Measurements from ENCODE around the gene KRTAP5-2. TPM values are rescaled to one million over a fixed set of nuclear protein-coding genes. Genes with fewer than 3 reads are reported as not detected.

The KRTAP5-2 gene
- total RNA-seq (2021; fragmentation: NEBNext Ultra II Directional; extraction: Animal tissue kit (Norgen Biotek cat#: 25700)): not detected in 2 replicates
- polyA plus RNA-seq (2011; rRNA removed): not detected in 2 replicates
- polyA plus RNA-seq (2011; cell fraction: cytosol; rRNA removed): not detected
- polyA plus RNA-seq (2011; cell fraction: nucleus; rRNA removed): not detected
- 0.25 TPM in 1 of 4 replicates, not detected in the others for polyA plus RNA-seq (2012, experiment 1 of 2)
- not detected for polyA plus RNA-seq (2012, experiment 2 of 2)
- polyA plus RNA-seq (2013, experiment 1 of 2): not detected
- not detected for polyA plus RNA-seq (2013, experiment 2 of 2)
- polyA minus RNA-seq (2011; rRNA and poly(A)+ RNA removed): not detected in 2 replicates
- not detected for polyA minus RNA-seq (2011; cell fraction: cytosol; rRNA and poly(A)+ RNA removed)
- not detected for polyA minus RNA-seq (2011; cell fraction: nucleus; rRNA and poly(A)+ RNA removed)
- long read RNA-seq, experiment 1: 0 reads
- long read RNA-seq, experiment 2: 0 reads

- TF ChIP-seq RFX5 (IDR thresholded peaks at IDR 0.05; ENCODE audit: borderline replicate concordance, low read depth, low read length) (no peak), EZH2 (IDR thresholded peaks at IDR 0.05; ENCODE audit: low read depth, low read length, severe bottlenecking) (no peak), SUZ12 (IDR thresholded peaks at IDR 0.05; ENCODE audit: low read length) (no peak), BCL11A (IDR thresholded peaks at IDR 0.05; ENCODE audit: low read depth in 2 of 2, low read length in 2 of 2) (no peak), POLR2A (IDR thresholded peaks at IDR 0.05; ENCODE audit: control extremely low read depth in 1 of 2, low read depth in 2 of 2, low read length in 2 of 2) (no peak), TCF12 (IDR thresholded peaks at IDR 0.05; ENCODE audit: low read depth, low read length) (no peak), NANOG (IDR thresholded peaks at IDR 0.05; ENCODE audit: insufficient read depth, low read depth, low read length, poor library complexity, severe bottlenecking) (no peak), ASH2L (IDR thresholded peaks at IDR 0.05; ENCODE audit: low read length) (no peak), TAF7 (optimal IDR thresholded peaks at IDR 0.05; ENCODE audit: borderline replicate concordance, low read depth, low read length) (no peak), GTF2F1 (IDR thresholded peaks at IDR 0.05; ENCODE audit: borderline replicate concordance, low read depth, low read length) (no peak), KDM1A (IDR thresholded peaks at IDR 0.05; ENCODE audit: borderline replicate concordance, low read length) (no peak)
- no peak within 1 kb of the TSS; the same call in 1 of the 2 replicates for H2BK5ac ChIP-seq (ENCODE audit: low read depth, low read length)
- no peak within 1 kb of the TSS for H3K4me2 ChIP-seq (ENCODE audit: insufficient read depth in 1 of 2, low read depth in 2 of 2, low read length in 2 of 2)
- ChIA-PET POLR2A (ENCODE audit: partially characterized antibody) (interaction anchor here (0.8 kb wide), 1 partner anchor 36 kb away, joined by 3 read pairs; no protein-coding TSS in a partner anchor), CTCF (ENCODE audit: partially characterized antibody) (interaction anchor here (1.3 to 7.7 kb wide), 4 partner anchors 21 to 51 kb away, joined by 3 to 95 read pairs (median 42); partner anchors contain the start of gene KRTAP5-5)
- H2AFZ ChIP-seq (ENCODE audit: low read length): no peak within 1 kb of the TSS
- H2AK5ac ChIP-seq (ENCODE audit: low read depth, low read length): no peak within 1 kb of the TSS
- no peaks in the 10 kb centered on the region for H3K36me3 ChIP-seq (ENCODE audit: control insufficient read depth in 2 of 4, insufficient read depth in 4 of 4, low read length in 3 of 4)
- H3K79me1 ChIP-seq (ENCODE audit: low read depth, low read length): no peaks in the 10 kb centered on the region
- H3K9me3 ChIP-seq (ENCODE audit: insufficient read depth in 2 of 2, low read depth in 1 of 2, low read length in 1 of 2): peaks cover 0 to 4% of the 10 kb centered on the region in 2 experiments; a peak in 1 of 4 replicates
- DNase-seq (ENCODE audit: low read depth in 1 of 2, low spot score in 2 of 2) (no peak), FAIRE-seq (no peak)
- H3K4me3 ChIP-seq (ENCODE audit: extremely low read depth in 1 of 4, insufficient read depth in 2 of 4, low read depth in 3 of 4, low read length in 4 of 4): no peak within 1 kb of the TSS
- peak within 1 kb of the TSS; percentile 4; the same call in 1 of the 2 replicates for H2BK20ac ChIP-seq (ENCODE audit: low read length)
- H2BK12ac ChIP-seq (ENCODE audit: low read depth, low read length): peak within 1 kb of the TSS; percentile 99; the same call in 1 of the 2 replicates
- H3K27ac ChIP-seq (ENCODE audit: low read depth, low read length): no peak within 1 kb of the TSS
- H3K23ac ChIP-seq (ENCODE audit: insufficient read length): no peak within 1 kb of the TSS
- H3K14ac ChIP-seq (ENCODE audit: insufficient read length): no peak within 1 kb of the TSS
- peak within 1 kb of the TSS; percentile 87; the same call in 1 of the 2 replicates for H3K18ac ChIP-seq (ENCODE audit: extremely low read depth, low read length)
- H3K79me2 ChIP-seq (ENCODE audit: control insufficient read depth in 1 of 2, insufficient read depth in 2 of 2, low read length in 2 of 2): no peaks in the 10 kb centered on the region
- peak within 1 kb of the TSS; percentile 18; the same call in 1 of the 2 replicates for H4K8ac ChIP-seq (ENCODE audit: extremely low read depth, insufficient read depth, low read length)
- peak within 1 kb of the TSS; percentile 44 for H4K91ac ChIP-seq (replicated peaks; ENCODE audit: insufficient read length, low read length)
- H3K56ac ChIP-seq (replicated peaks; ENCODE audit: insufficient read length, low read depth, low read length): no peak within 1 kb of the TSS
- peak within 1 kb of the TSS; percentile 20 for H2BK15ac ChIP-seq (ENCODE audit: low read length)
- 84% methylated on average over 3 of the region's 4 CpGs; no CpG with 5 or more reads in 1 of the 2 experiments for WGBS, 2 experiments (ENCODE audit: extremely low coverage in 1 of 2, insufficient coverage in 1 of 2, insufficient read length in 1 of 2, insufficient replicate concordance in 2 of 2, low coverage in 1 of 2, low lambda C conversion rate in 2 of 2, missing lambda C conversion rate in 1 of 2)
- H4K20me1 ChIP-seq (replicated peaks in 1 of 2; ENCODE audit: control insufficient read depth in 1 of 2, insufficient read depth in 2 of 2, low read length in 2 of 2): no peaks in the 10 kb centered on the region
- peaks cover 0 to 4% (median 0%) of the 10 kb centered on the region in 4 experiments; a peak in 1 of 7 replicates for H3K27me3 ChIP-seq (replicated peaks in 1 of 4; ENCODE audit: control insufficient read depth in 3 of 4, extremely low read depth in 1 of 4, insufficient read depth in 3 of 4, low read length in 3 of 4)
- H3K23me2 ChIP-seq (ENCODE audit: low read depth, low read length): no peaks in the 10 kb centered on the region
- peak within 1 kb of the TSS; percentile 18 for H2BK120ac ChIP-seq (replicated peaks; ENCODE audit: low read depth, low read length)
- no peak within 1 kb of the TSS for H4K5ac ChIP-seq (ENCODE audit: insufficient read length, low read depth, low read length)
- H3K4ac ChIP-seq (replicated peaks; ENCODE audit: insufficient read length, low read depth, low read length): no peak within 1 kb of the TSS
- H3K9ac ChIP-seq (replicated peaks in 1 of 4; ENCODE audit: extremely low read depth in 1 of 4, low read depth in 3 of 4, low read length in 3 of 4): no peak within 1 kb of the TSS
- H3K4me1 ChIP-seq (replicated peaks in 1 of 4; ENCODE audit: control insufficient read depth in 3 of 4, insufficient read depth in 4 of 4, low read length in 3 of 4): peaks cover 2 to 13% (median 5%) of the 10 kb centered on the region in 4 experiments
These were observed at the start of gene KRTAP5-2 for GRCh38 chr11:1597994-1598380. Gene KRTAP5-2, minus strand, starts transcription at chr11:1598294. Its CDS starts 44 bp downstream, at chr11:1598250.

All from H1 (cell line).